HG03196 (cell line): ENCODE measurements around the gene FAM47E.
"Not testable (repeated sequence)": the region's sequence is repeated elsewhere in the genome, so short reads cannot be mapped to it uniquely, and the experiment has no call there.

Experiments
- ATAC-seq: cut with Tn5 transposase; IDR thresholded peaks from one replicate; pipeline ENCODE4 v1.9.1; 2021; ENCODE audit not compliant: unreplicated experiment

The FAM47E gene

DNA sequence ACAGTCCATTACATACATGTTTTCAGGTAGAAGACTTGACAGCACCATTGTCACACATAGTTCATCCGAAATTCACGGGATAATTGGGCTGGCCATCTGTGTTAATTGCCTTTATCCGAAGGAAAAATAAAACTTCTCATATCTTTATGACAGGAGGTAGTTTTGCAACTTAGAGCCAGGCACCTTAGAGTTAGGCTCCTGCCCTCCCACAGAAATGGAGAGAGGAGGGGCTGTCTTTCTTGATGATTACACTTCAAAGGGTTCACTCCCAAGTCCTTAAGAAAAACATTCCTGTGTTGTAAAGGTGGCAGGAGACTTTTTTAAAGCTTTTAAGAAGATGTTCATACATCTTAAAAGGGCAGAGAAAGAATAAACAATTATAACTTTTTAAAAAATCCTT is 27.4 kb upstream of the FAM47E start:
- ATAC-seq: no peak

DNA sequence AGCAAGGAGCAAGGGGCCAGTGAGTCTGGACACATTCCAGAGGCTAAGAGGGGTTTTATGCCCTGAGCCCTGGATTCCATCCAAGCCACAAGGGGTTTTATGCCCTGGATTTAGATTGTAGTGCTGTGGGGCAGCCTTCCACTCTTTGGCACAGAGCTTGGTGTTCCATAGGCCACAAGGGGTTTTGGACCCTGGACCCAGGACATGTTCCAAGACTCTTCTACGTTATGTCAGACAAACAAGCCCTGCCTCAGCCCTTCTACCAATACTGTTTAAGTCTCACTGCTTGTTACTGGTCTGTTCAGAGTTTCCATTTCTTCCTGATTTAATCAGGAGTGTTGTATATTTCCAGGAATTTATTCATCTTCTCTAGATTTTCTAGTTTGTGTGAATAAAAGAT is 25.1 kb upstream of the FAM47E start:
- ATAC-seq: no peak

DNA sequence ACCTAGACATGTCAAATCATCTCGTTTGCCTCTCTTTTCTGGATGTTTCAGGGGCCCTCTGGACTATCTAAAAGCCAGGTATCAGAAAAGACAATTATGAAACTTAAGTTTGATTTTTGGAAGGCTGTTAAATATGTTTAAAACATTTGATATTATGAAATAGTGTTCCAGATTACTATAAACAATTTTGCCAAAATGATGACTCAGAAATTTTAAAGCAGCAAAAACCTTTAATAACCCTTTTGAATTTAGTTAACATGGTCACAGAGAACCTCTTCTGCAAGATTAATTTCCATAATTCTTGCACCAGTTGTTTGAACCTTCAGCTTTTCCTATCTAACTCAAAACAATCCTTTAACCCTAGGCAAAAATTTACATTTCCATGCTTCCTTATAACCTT is 18.8 kb upstream of the FAM47E start:
- no peak for ATAC-seq

DNA sequence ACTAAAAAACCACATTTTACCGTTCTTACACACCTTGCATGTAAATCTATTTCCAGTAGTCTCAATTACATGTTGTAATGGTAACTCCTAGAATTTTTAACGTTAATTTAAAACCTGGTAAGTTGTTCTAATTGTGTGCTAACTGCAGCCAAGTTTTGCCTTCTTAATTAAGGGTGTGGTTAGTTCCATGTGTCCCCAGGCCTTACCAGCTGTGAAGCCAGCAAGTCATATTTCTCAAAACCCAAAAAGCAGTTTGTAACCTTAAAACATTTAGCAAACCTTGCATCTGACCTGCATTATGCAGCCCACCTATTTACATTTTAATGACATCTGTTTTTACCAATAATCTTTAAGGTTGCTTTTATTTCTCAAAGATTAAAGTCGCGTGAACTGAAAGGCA is 18.4 kb upstream of the FAM47E start:
- ATAC-seq: no peak

DNA sequence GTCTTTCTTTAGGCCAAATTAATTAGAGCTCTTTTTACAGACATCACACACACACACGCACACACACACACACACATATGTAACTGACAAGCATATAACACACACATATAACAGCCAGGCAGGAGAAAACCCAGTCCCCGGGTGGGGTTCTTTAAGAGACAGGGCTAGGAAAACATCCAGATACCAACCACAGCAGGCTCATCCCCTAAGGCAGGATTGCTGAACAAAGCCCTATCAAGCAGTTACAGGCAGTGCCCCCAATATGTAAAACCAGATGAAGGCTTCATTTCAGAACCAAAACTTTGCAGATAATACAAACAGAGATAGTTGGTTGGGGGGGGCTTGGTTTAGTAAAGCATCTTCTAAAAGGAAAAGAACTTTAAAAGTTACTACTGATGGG is 18.0 kb upstream of the FAM47E start:
- ATAC-seq: no peak

DNA sequence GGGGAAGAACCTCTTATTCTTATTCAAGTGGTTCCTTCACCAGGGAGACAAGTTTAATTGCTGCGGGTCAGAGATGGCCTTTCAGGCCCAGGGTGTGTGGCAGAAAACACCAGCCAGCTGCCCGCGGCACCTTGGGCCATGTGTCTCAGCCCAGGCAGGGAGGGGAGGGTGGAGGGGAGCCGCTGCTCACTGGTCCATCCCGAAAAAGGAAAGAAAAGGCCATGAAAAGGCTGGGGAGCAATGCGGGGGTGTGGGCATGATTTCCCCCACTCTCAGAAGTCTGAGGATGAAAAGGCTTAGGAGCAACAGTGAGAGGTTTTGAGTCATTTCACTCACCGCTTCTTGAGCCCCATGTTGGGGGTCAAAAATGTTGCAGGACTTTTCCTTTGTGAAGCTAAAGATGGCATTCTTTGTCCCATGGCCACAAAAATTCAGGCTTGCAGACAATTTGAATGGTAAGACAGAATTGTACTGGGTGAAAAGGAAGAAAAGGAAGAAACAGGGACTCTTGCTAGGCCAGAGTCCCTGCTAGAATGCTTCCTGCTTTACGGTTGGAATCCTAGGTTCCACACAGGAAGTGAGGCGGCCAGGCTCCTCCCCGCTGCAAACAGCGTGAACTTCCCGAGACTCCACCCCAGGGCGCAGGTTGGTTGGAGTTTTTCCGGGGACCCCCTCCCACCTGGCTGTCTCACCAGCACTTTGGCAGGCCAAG is 17.4 kb upstream of the FAM47E start:
- ATAC-seq: no peak

DNA sequence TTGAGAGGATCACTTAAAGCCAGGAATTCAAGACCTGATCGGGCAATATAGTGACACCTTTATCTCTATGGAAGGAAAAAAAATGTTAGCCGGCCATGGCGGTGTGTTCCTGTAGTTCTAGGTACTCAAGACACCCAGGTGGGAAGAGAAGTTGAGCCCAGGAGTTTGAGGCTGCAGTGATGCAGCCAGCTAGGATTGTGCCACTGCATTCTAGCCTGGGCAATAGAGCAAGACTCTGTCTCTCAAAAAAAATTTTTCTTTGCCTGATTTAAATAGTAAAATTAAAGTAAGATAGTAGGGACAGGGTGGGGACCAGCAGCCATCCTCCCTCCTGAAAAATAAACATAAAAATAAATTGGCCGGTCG is 16.9 kb upstream of the FAM47E start:
- ATAC-seq: no peak

DNA sequence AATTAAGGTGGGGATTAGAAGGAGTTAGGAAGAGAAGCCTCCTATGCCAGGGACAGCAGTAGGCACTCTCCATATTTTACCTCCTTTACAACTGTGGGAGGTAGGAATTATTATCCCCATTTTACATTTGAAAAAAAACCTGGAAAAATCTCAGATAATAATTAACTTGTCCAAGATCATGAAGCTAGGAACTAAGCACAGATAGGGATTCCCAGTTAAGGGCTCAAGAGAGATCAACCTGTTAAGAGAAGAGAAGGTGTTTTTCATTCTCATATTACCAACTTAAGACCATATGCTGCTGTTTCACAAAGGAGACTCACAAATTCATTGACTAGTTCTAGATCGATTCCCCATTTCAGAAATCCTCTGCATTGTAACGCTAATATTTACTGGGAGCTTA is 16.1 kb upstream of the FAM47E start:
- no peak for ATAC-seq

DNA sequence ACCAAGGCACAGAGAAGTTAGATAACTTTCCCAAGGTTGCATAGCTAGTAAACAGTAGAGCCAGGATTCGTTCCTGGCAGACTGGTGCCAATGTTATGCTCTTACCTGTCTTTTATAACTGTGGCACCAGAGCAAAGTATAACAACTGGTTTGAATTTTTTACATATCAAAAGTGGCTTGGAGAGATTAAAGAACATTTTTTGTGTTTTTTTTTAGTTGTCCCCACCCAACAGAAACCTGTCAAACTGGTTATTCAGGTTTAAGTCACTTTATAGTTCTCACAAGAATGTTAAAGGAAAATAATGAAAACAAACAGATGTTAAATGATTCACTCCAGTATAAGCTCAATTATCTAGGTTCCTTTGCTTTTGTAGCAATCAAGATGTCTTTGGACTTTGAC is 15.6 kb upstream of the FAM47E start:
- ATAC-seq: no peak

DNA sequence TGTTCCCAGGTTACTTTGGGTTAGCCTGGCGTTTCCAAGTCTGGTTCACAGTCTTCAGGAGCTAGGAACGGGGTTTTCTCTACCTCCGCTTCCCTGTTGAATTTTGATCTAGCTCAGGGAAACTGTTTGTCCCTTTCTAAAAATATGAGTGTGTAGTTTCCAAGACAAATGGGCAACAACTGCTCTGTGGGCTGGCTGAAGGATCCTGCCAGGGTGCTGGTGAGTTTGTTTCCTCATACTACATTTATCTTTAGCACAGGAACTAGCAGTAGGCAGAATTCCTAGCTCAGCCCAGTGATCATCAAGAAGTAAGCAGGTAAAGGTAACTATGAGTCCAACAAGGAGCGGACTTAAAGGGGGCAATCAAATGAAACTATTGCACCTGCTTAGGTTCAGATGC is 13.3 kb upstream of the FAM47E start:
- ATAC-seq: no peak

DNA sequence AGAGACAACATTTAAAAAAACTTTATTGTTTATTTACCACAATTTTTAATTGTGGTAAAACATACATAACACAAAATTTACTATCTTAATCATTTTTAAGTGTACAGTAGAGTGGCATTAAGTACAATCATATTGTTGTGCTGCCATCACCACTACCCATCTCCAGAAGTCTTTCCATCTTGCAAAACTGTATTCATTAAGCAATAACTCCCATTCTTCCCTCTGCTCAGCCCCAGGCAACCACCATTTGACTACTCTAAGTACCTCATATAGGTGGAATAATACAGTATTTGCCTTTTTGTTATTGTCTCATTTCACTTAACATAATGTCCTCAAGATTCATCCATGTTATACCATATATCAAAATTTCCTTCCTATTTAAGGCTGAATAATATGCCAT is 12.8 kb upstream of the FAM47E start:
- no peak for ATAC-seq

DNA sequence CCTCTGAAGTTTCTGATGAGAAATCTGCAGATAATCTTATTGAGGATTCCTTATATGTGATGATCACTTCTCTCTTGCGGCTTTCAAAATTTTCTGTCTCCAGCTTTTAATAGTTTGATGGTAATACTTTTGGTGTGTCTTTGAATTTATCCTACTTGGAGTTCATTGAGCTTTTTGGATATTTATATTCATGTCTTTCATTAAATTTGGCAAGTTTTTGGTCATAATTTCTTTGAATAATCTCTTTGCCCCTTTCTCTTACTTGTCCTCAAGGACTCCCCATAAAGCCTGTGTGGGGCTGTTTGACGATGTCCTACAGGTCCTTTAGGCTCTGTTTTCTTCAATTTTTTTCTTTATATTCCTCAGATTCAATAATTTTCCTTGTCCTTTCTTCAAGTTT is 11.3 kb upstream of the FAM47E start:
- ATAC-seq: no peak

DNA sequence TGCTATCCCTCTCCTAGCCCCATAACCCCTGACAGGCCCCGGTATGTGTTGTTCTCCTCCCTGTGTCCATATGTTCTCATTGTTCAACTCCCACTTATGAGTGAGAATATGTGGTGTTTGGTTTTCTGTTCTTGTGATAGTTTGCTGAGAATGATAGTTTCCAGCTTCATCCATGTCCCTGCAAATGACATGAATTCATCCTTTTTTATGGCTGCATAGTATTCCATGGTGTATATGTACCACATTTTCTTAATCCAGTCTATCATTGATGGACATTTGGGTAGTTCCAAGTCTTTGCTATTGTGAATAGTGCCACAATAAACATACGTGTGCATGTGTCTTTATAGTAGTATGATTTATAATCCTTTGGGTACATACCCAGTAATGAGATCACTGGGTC is 7.6 kb upstream of the FAM47E start:
- not testable (repeated sequence) for ATAC-seq

DNA sequence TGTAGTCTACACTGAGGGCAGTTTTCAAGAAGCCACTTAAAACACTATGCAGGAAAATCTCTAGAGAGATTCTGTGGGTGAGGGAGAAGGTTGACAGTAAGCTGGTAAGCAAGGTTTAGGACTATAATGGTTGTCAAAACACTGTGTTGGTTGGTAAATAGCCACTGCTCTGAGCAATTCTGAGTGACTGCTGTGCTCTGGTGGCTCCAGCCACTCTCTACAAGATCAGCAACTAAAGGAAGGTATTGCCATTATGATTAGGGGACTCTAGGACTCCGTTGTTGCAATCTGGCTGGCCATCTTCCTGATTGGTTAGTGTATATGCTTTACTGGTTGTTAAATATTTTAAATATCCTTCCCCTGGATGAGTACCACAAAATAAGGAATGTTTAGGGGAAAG is 5.5 kb upstream of the FAM47E start:
- ATAC-seq: no peak

DNA sequence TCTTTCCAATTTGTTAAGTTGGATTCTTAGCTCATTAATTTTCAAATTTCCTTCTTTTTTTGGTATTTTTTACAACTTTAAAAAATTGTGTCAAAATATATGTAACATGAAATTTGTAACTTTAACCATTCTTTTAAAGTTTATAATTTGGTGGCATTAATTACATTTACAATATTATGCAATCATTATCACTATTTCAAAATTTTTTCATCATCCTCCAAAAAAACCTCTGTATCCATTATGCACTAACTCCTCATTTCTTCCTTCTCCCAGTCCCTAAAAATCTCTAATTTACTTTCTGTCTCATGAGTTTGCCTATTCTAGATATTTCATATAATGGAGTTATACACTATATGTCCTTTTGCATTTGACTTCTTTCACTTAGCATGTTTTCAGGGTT is 4.7 kb upstream of the FAM47E start:
- no peak for ATAC-seq

DNA sequence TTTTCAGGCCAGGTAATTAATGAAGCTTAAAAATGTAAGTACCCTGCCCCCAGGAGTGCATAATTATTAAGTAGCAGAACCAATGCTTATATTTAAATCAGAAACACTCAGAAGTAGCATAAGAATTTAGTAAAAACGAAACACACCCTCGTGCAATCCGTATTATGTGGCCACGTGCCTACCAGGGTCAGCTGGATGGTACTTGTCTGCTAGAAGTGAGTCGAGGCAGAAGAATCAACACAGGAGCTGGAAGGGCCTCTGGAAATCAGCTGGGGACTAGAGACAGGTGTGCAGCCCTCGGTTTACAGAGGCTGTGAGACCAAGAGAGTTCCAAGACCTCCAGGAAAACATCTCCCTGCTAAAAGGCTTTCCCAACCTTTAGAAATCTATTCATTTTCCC is 559 bp upstream of the FAM47E start:
- ATAC-seq: no peak

DNA sequence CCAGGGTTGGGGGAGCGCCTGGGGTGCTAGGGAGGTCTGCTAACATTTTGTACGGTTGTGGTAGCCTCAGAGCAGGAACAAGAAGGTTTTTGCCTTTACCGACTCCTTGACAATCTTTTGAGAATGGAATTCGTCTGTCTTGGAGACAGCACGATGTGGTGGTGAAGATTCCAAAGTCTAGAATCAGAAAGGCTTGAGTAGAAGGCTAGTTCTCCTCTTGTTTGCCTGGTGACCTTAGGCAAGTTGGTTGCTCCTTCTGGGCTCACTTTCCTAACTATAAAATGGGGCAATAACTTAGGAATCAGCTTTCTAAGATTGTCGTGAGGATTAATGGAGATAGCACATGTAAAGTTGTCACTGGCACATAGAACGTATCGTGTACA is 741 bp downstream of the FAM47E start:
- no peak for ATAC-seq

DNA sequence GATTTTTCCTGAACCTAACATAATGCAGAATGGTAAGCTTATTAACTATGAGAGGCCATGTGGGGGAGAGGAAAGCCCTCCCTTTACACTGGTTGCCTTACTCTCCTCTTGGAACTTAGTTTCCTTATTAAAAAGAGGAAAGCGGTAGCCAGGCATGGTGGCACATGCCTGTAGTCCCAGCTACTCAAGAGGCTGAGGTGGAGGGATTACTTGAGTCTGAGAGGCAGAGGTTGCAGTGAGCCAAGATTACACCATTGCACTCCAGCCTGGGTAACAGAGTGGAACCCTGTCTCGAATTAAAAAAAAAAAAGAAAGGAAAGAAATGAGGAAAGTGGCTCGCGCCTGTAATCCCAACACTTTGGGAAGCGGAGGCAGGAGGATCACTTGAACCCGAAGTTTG is 2.0 kb downstream of the FAM47E start:
- ATAC-seq: no peak

DNA sequence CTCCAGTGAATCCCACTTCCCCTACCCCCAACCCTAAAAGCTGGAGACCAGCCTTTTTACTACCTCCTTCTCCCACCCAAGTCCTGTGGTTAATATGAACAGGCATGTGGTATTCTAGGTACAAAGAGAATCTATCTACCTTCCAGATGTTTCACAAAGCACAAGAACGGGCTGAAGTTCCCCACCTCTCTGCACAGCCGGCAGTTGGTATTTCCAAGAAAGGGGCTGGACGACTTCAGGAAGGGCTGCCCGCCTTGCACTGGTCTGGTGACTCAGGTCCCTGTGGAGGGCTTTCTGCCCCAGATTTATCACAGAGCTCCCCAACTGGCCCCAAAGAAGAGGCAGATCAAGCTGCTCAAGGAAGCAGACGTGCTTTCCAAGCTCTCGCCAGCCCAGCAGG is 4.5 kb downstream of the FAM47E start:
- no peak for ATAC-seq

DNA sequence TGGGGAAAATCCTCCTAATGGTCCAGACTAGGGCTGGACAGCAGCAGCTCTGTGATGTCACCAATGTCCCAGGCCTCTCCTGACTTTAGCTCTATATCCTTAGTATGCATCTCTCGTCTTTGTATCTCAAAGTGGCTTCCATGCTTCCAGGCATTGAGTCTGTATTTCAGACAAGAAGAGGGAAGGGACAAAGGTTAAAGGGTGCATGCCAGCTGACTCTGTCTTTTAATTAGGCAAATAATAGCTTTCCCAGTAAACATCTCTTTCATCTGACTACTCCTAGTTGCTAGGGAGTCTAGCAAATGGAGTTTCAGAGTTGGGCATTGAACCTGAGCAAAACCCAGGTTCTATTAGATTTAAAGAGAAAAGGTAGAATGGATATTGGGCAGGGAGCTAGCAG is 5.4 kb downstream of the FAM47E start:
- ATAC-seq: no peak

DNA sequence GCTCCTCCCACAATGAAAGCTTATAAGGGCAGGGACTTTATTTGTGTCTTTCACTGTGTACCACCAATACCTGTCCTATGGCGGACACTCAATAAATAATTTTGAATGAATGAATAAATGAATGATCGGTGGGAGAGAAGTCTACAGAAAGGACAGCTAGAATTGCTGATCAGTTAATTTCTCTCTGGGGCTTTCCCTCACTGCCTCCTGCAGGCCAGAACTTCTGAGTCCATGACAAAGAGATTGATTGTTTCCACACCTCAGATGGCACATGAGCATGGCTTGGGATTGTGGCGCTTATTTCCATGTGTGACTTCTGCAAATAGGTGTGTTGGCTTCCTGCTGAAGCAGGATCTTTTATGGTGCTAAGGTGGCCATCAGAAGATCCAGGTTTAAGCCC is 6.3 kb downstream of the FAM47E start:
- ATAC-seq: no peak

DNA sequence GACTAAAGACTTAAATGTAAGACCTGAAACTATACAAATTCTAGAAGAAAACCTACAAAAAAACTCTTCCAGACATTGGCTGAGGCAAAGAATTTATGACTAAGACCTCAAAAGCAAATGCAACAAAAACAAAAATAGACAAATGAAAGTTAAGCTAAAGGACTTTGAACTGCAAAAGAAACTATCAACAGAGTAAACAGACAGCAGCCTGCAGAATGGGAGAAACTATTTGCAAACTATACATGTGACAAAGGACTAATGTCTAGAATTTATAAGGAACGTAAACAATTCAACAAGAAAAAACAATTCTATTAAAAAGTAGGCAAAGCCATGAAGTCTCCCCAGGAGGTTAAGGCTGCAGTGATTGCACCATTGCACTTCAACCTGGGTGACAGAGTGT is 9.1 kb downstream of the FAM47E start:
- ATAC-seq: no peak

DNA sequence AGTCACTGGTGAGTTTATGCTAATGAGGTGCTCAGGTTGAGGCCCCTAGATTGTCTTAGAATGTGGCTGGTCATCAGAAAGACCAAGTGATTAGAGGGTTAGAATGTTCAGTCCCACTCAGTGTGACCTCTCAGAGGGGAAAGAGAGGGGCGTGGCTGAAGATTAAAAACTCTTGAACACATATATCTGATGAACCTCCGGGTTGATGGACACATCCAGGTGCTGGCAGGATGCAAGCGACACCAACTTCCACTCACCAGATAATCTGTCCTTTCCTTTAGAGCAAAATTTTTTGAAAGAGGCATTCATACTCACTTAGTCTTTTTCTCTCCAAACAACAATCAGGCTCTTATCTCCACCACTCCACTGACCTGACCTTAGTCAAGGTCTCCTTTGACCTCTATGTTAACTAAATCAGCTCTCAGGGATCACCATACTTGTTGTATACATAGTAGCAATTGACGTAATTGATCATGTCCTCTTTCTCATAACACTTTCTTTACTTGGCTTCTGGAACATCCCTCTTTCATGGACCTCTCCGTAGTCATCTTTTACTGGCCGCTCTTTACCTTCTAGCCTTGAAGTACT is 14.2 kb downstream of the FAM47E start:
- no peak for ATAC-seq
